ENCODE measurements around the gene DOCK1.

The DOCK1 gene

DNA sequence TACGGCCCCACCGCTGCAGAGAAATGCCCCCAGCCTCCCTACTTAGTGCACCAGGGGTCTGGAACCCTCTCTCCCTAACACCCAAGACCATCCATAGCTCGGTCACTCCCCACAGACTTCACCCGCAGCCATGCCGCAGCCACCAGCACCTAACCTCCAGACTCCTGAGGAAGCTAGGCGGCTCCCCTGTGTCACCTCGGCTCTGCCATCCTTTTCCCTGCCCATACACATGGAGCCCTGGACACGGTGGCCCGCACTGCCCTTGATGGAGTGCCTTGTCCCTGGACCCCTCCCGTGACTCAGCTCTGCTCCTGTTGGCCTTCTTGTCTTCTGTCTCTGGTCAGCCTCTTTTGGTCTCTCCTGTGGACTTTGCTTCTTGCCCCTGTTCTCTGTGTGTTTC is 183.7 kb downstream of the DOCK1 start:
- no peak for DNase-seq (ENCODE audit: low read depth)

DNA sequence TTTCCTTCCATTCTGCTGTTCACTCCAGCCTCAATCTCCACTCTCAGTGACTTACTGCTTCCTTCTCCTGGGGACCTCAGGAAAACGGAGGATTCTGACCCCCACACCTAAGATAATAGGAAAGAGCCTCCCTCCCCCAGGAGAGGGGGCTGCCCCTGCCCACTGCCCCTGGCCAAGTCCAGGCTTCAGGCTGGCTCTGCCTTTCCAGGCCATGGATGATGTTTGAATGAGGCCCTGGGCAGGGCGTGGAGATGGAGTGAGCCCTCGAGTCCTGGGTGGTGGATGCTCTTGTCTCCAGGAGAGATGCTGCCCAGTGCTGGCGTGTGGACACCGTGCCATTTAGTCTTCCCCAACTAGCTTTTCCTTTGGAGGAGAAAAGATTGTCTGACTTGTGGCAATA is 184.2 kb downstream of the DOCK1 start:
- DNase-seq (ENCODE audit: low read depth): no peak

DNA sequence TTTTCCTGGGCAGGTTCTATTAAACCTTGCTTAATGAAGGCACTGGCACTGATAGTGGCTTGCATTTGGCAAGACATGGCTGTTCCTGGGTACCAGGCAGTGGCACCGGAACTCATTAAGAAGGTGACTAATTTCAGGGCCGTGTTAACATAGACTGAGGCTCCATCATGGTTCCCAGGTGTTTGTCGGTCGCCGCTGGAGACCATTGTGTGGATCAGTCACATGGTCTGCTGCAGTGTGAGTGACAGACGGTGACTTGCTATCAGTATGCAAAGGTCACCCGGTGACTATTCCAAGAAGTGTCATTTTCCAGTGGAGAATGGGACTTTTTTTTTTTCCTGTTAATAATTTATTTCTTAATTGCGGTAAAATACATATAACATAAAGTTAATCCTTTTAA is 184.9 kb downstream of the DOCK1 start:
- DNase-seq (ENCODE audit: low read depth): no peak

DNA sequence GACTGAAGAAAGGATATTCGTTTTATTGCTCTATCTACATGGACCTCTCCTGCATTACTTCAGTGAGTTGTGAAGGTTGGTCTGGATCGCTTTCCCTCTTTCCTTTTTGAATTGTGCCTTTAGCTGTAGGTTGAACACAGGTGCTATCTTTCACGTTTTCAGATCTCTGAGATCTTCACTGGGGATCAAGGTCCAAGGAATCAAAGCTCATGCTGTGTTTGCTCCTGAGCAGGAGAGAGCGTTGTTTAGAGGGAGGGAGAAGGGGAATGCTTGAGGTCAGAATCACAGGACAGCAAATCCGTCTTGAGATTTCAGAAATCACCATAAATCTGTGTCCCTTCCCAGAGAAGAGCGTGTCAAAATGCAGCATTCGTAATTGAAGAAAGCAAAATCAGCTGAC is 186.1 kb downstream of the DOCK1 start:
- DNase-seq (ENCODE audit: low read depth): no peak

DNA sequence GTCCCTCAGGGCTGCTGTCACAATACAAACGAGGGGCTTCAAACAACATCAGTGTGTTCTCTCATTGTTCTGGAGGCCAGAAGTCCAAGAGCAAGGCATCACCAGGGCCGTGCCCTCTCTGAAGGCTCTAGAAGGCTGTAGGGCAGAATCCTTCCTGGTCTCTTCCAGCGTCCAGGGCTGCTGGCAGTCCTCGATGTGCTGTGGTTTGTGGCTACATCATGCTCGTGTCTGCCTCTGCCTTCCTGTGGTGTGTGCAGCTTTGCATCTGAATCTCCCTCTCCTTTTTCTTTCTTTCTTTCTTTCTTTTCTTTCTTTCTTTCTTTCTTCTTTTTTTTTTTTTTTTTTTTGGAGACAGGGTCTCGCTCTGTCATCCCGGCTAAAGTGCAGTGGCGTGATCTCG is 187.7 kb downstream of the DOCK1 start:
- DNase-seq (ENCODE audit: low read depth): no peak

DNA sequence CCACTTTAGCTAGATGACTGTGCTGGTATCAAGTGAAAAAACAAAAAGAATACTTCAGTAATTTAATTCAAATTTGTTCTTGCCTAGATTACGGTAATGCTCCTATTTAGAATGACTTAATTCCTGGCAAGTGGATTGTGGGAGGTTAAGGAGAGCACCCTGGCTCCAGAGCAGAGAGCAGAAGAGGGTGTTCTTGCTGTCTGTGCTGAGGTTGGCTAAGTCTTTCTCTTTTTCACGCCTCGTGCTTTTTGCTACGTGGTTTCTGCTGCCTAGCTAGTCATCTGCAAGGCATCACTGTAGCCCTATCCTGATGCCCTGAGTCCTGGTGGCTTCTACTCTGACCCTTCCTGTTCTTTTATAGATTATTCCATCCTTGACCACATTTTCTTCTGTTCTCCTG is 189.8 kb downstream of the DOCK1 start:
- no peak for DNase-seq (ENCODE audit: low read depth)

DNA sequence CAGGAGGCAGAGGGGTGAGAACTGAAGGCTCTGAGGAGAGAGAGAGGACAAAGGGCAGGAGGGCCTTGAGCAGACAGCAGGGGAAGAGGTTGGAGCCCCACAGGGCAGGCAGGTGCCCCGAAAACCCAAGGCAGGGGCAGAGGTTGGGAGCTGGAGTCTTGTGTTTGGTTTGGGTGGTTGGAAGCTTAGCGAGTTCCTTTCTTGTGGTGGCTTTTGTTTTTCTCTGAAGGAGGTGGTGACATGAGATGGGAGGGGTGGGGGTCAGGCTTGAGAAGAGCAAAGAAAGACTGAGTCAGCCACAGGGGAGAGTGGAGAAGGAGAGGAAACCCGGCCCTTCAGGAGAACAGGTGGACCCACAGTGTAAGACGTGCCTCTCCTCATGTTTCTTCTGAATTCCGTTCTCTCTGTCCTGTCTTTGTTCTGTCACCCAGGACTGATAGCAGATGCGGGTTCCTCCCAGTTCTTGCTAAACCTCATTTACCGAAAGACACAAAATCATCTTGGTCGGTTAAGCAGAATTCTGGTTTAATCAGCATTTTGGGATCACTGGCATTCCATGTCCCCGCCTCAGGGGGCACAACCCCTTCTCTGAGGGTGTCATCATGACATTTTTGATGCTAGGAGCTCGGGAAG is 195.9 kb downstream of the DOCK1 start:
- DNase-seq (ENCODE audit: low read depth): no peak

DNA sequence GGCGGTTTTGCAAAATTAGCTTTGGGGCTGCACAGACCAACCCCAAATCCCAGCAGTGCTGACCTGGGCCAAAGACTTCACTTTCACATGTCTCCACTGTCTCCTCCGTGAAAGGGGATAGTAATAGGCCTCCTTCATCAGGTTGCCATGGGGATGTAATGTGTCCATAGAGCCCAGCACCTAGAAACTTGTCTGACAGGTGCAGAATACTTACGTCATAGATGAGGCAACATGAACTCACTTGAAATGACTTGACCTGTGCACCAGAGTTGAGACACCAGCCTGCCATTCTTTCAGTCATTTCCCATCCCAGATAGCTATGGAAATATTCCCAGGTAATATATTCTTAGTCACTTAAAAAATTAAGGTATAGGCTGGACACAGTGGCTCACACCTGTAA is 196.9 kb downstream of the DOCK1 start:
- no peak for DNase-seq (ENCODE audit: low read depth)

DNA sequence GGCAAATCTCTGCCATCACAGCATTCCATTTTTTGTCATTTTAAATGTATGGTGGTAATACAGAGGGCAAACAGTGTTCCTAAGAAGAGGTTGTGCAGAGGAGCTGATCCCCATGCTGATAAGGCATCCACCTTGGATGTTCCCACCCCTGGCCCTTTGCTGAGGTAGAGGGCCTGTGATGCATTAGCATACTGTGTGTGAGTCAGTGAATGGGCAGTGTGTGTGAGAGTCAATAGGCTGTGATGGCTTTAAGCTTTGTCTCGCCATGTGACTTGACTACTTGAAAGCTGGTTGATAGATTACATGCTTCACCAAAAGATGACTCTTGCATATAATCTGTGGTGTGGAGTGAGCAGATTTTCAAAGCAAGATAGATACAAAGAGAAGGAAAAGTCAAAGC is 209.9 kb downstream of the DOCK1 start:
- no peak for DNase-seq (ENCODE audit: low read depth)

DNA sequence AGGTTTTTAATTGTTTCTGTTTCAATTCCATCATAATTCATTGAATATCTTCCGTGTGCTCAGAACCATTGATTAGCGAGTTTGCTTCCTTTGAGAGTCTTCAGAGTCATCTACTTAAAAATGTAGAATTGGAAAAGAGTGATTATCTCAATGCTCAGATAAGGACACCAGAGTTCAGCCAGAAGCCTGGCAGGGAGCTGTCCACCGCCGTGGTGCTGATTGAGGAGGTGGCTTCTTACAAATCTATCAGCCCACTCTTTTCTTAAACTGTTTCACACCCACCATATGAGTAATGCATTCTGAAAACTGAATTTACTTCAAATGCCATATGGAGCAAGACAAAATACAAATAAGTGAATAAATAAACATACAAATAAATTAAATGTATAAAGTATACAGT is 211.9 kb downstream of the DOCK1 start:
- DNase-seq (ENCODE audit: low read depth): peak; percentile 30

DNA sequence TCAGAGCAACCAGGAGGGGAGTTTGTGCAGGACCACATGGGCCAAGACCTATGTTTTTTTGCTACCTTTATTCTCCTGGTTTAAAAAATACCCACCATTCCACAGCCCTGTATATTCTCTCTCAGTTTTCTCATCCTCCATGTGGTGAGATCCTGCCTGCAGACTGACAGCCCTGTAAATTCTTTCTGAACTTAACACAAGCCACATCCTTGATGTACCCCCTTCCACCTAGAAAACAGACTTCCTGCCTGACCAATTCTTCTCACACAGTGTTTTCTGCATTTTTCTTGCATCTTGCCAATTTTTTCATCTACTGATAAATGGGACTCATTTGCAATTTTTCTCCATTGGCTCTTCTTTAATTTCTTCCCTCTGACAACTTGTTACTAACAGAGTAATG is 212.8 kb downstream of the DOCK1 start:
- no peak for DNase-seq (ENCODE audit: low read depth)

DNA sequence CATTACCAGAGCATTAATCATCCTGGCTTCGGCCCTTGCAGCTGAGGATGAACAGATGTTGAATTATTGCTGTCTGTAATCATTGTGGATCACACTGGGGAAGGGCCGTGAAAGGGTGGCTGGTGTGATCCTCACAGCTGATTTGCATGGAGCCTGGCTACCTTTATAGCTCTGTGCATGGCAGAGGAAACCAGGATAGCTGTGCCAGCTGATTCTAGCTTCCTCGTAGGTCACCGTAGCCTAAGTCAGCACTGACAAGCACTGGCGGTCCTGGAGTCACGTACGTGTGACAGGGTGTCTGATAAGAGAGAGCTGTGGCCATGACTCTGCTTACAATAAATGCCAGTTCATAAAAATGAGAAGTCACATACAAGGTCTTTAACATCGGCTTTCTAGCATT is 214.7 kb downstream of the DOCK1 start:
- DNase-seq (ENCODE audit: low read depth): no peak

DNA sequence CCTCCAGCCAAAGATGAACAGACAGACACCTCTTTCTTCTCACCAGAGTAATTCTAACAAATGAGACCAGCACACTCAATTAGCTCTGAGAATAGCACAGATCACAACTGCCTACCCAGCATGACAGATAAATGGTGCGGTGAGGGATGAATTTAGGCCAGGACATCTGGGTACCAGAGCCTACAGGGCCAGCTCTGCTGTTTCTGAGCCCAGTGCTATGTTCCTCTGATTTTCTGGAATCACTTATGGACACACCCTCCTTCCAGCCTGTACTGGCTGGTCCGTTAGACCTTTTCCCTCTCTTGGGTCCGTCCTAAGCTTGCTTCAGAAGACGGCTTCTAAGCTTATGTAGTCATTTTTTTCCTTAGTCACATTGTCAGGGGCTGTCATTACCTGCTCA is 217.6 kb downstream of the DOCK1 start:
- no peak for DNase-seq (ENCODE audit: low read depth)

DNA sequence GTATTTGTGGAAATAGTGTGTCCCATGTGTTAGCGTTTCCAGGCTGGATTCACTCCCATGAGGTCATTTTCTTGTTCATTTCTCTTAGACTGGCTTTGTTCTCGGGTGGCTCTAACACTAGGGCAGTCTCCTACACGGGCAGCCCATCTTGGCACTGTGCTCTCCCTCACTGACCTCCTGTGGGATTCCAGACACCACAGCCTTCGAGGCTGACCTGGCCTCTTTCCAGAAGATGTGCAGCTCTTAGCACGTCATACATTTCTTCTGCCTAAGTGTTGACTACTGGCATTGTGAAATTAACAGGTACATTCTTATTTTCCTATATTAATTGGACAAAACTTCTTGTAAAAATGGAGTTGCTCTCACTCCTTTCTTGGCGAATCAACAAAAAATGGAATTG is 218.4 kb downstream of the DOCK1 start:
- no peak for DNase-seq (ENCODE audit: low read depth)

DNA sequence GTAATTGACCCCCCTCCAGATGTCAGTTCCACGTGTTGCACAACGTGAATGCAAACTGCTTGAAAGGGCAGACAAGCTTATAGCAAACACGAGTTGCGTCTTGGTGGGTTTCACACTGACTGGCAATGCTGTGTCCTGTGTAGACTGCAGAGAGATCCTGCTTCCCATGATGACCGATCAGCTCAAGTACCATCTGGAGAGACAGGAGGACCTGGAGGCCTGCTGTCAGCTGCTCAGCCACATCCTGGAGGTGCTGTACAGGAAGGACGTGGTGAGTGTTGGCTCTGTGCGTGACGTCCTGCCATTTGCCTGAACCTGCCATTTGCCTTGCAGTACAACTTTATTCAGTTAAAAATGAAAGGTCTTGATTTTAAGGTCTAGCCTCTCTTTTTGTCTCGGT is 220.1 kb downstream of the DOCK1 start:
- DNase-seq (ENCODE audit: low read depth): no peak

DNA sequence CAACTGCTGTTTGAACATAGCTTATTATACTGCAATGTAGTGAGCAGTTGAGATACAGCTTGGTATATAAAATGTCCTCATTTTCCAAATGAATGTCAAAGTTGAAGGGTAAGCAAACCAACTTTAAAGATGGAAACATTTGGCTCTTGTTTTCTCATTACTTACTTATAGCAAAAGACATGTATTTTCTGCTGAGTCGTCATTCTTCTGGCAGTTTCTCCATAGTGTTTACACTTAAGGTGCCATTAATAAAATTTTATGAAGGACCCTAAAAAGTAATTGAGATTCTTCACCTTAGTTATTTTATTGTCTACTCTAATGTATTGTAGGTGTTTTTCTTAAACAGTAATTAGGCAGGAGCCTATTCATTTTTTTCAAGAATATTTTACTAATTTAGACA is 222.6 kb downstream of the DOCK1 start:
- no peak for DNase-seq (ENCODE audit: low read depth)

DNA sequence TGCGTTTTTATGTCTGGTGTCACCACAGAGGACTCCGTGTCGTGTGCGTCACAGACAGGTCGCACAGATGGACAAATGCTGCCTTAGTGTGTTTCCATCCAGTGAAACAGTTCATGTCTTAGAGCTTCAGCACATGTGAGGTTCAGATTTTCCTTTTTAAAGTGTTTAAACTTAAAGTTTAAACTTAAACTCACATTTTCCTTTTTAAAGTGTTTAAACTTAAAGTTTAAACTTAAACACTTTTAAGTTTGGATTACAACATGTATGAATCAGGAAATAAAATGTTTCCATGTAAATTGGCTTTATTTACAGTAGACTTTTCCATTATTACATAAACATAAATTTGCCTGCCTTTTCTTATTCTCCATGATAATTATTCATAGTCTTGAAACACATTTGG is 223.9 kb downstream of the DOCK1 start:
- no peak for DNase-seq (ENCODE audit: low read depth)

DNA sequence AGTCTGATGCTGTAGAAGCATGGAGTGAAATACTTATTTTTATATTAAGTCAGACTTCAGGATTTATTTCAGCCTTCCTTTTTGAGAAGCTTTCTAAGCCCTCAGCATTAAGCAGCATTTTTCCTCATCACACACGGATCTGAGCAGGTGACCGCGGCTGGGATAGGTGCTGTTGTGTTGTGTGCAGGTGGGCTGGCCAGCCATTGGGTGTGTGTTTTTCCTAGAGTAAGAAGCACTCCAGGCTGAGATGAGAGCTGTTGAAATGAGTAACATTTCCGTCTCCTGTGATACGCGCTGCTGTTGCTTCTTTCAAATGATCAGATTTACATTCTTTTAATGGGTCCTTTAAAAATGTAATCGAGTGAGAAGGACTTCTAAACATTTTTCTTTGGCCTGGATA is 227.2 kb downstream of the DOCK1 start:
- DNase-seq (ENCODE audit: low read depth): no peak

DNA sequence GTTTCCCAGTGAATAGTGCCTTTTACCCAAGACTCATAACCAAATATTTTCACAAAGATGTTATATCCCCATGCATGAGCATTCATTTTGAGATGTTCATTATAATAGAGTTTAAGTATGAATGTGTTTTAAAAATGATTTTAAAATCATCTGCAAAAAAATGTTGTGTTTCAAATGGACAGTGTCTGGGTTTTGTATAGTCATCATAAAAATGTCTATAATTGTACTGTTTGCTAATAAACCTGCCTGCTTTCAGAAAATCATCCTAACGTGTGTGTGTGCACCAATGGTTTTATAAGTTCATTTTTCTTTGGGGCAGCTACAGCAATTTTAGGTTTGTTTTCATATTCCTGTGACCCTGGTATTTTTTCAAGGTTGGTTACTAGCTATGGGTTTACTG is 228.0 kb downstream of the DOCK1 start:
- no peak for DNase-seq (ENCODE audit: low read depth)

DNA sequence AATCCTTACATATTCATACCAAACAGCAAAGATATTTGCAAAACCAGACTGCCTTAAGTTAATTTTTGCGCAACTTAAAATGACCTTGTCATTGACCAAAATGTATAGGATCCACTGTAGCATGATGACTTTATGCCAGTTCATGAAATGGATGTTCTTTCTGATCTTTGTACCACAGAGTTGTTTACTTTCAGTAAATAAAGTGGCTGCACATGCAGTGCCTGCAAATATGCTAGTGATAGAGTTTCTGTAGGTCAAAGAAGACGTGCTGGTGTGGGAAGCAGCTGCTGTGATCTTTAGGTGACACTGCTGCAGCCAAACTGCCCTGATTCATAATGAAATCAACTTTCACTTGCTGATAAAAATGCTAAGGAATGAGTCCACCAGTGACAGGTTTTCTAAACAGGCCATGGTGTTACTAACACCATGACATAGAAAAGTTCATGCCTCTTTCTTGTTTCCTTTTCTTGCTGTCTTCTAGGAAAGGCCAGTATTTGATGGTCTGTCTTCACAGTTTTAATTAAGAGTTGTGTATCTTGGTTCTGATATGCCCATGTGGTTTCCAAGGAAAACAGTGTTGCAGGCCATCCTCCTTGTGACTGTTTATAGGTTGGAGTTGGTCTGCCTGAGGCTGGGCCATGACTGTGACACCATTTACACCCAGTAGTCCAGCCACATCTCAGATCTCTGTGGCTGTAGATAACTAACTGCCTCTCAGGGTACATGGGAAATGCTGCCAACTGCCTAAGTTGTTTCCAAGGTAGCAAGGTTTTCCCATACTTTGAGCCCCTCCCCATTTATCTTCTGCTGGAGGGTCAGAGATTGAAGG is 228.7 kb downstream of the DOCK1 start:
- DNase-seq (ENCODE audit: low read depth): no peak

DNA sequence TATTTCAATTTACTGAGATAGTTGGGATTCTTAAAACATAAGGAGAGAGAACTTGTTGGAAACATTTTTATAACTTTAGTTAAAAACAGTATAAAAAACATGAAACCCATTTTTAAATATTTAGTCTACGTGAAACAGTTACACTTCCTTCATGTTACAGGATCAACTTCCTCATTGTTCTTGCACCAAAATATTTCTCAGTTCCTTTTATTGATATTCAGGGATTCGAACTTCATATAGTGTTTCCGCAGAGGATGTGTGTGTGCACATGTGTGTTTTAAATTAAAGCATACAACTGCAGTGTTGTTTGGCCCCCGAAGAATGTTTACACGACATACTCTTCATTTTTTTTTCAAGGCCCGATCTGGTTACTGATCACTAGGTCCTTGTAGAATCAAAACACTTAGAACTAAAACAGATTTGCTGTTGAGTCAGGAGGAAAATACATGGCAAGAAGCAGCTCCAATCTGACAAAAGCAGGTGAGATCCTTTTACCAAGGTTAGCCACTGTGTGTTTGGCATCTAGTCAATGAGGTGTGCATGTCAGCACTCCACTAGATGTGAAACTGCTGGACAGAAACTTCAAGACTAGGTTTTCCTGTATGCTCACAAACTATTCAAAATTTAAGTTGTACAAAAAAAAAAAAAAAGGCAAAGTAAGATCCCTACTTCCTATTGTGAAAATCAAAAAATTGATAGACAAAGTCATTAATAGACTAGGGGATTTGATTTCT is 230.8 kb downstream of the DOCK1 start:
- no peak for DNase-seq (ENCODE audit: low read depth)

DNA sequence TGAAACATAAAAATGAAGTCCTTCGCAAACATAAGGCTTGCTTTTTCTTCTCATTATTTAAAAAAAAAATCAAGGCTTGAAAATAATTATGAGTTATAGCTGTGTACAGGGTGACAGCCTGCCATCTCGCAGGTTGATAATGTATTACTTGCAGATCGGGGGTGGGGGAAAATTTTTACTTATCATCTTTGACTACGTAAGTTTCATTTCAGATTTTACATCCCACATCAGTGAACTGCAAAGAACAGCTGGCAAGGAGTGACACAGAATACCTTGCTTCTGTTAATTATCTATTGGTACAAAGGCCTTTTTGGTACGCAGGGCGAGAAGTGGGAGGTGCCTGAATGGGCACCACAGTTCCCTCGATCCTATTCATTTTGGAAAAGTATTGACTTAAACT is 232.2 kb downstream of the DOCK1 start:
- DNase-seq (ENCODE audit: low read depth): no peak

DNA sequence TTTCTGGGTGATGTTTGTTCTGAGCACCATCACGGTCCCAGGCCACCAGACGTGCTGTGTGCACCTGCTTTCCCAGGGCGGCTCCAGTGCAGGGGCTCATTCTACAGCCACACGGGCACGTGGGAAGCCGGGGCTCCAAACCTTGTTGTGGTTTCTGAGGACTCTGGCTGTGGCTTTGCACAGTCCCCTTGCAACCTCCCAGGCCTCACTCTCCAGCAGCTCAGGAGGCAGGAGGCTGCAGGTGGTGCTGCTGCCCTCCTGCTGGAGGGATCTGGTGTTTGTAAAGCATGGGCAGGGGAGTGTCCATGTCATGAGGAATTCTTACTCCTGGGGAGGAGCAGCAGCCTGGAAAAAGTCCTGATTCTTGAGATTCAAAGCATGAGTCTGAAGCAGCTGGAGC is 236.9 kb downstream of the DOCK1 start:
- no peak for DNase-seq (ENCODE audit: low read depth)
